K562 (cell line): ENCODE results near the gene KRT36. TPM values are rescaled to one million over a fixed set of nuclear protein-coding genes. Genes with fewer than 3 reads are reported as not detected.

Source experiments
- ATAC-seq: fragments of 200-7000 bp; cut with Tn5 transposase; 3 replicates; pipeline ENCODE4 v1.9.1; 2020; ENCODE audit warnings: moderate library complexity
- BruUV-seq: library from RNA; stranded (reverse); fragments of 400-500 nt; replicated peaks from 2 replicates; lab custom pipeline; 2021; lab: Mats Ljungman, UMichigan
- CTCF ChIA-PET: fragments of 300-600 bp; formaldehyde crosslinking; extraction: SDS; loops from one replicate; lab custom pipeline; 2021; ENCODE audit warnings: low intra/inter-chr PET ratio; lab: Yijun Ruan, JAX
- POLR2A ChIA-PET: fragments of 300-600, 350-650 bp; sonication (Branson Sonifier 250); formaldehyde crosslinking; extraction: SDS; loops from one replicate; lab custom pipeline; 2021; ENCODE audit warnings: antibody characterized with exemption, inconsistent platforms; lab: Yijun Ruan, JAX
- DNase-seq, 4 experiments: peaks; one replicate each; pipeline versions ENCODE4 v3.0.0 to v3.0.0-alpha.2; 2011 to 2018; ENCODE audit warnings: low spot score in 3 of 4, mixed read lengths in 3 of 4; ENCODE audit errors: extremely low read depth in 1 of 4
- FAIRE-seq: peaks from 2 replicates; lab custom pipeline; 2011; peaks lifted over from hg19 to GRCh38; lab: Jason Lieb, UNC
- H2AFZ ChIP-seq: 2 replicates; pipeline ENCODE4 v1.6.0; 2011; ENCODE audit warnings: low read depth, low read length, control low read depth, inconsistent platforms
- H3K27ac ChIP-seq: fragments of 200-600 bp; 3 replicates; pipeline ENCODE4 v1.8.0; 2011; ENCODE audit warnings: low read depth, mild to moderate bottlenecking, control low read depth, inconsistent platforms, low read length, moderate library complexity, mixed read lengths; ENCODE audit errors: extremely low read depth
- H3K27me3 ChIP-seq, 2 experiments: fragments of 300-600 bp in 1 of 2; 2 replicates in 1 of 2; 3 replicates in 1 of 2; pipeline versions ENCODE4 v1.6.0 to v1.8.0; 2011; ENCODE audit warnings: inconsistent platforms in 2 of 2, low read length in 2 of 2, mild to moderate bottlenecking in 1 of 2, mixed read lengths in 1 of 2, moderate library complexity in 1 of 2; ENCODE audit not compliant: control insufficient read depth in 2 of 2, insufficient read depth in 2 of 2
- H3K36me3 ChIP-seq: fragments of 300-600 bp; 3 replicates; pipeline ENCODE4 v1.8.0; 2011; ENCODE audit warnings: mild to moderate bottlenecking, low read length, inconsistent platforms; ENCODE audit not compliant: control insufficient read depth, insufficient read depth
- H3K4me1 ChIP-seq, 2 experiments: fragments of 200-600 bp in 1 of 2; replicated peaks in 1 of 2; 2 replicates in 1 of 2; 3 replicates in 1 of 2; pipeline versions ENCODE4 v1.5.1 to v1.8.0; 2011; ENCODE audit warnings: inconsistent platforms in 2 of 2, low read length in 2 of 2, mild to moderate bottlenecking in 1 of 2, mixed read lengths in 1 of 2, moderate library complexity in 1 of 2; ENCODE audit not compliant: control insufficient read depth in 2 of 2, insufficient read depth in 2 of 2
- H3K4me2 ChIP-seq: 2 replicates; pipeline ENCODE4 v1.6.1; 2011; ENCODE audit warnings: low read length, control low read depth, inconsistent platforms, mixed read lengths; ENCODE audit not compliant: insufficient read depth
- H3K4me3 ChIP-seq: fragments of 200-600 bp; sonication (generic), shearing (Covaris generic); 2 replicates; pipeline ENCODE4 v1.5.1; 2016; ENCODE audit warnings: control low read depth, inconsistent platforms
- H3K79me2 ChIP-seq: fragments of 200-600 bp; 3 replicates; pipeline ENCODE4 v1.8.0; 2011; ENCODE audit warnings: low read length, inconsistent platforms; ENCODE audit not compliant: control insufficient read depth, insufficient read depth
- H3K9ac ChIP-seq, 2 experiments: 2 replicates each; pipeline versions ENCODE4 v1.6.0 to v1.6.1; 2011; ENCODE audit warnings: low read depth in 2 of 2, low read length in 2 of 2, control low read depth in 1 of 2, inconsistent platforms in 1 of 2, mild to moderate bottlenecking in 1 of 2, mixed read lengths in 1 of 2; ENCODE audit not compliant: insufficient read depth in 1 of 2
- H3K9me1 ChIP-seq: one replicate; pipeline ENCODE4 v1.6.0; 2011; ENCODE audit warnings: inconsistent platforms, mild to moderate bottlenecking, low read length, moderate library complexity; ENCODE audit not compliant: control insufficient read depth, insufficient read depth
- H3K9me3 ChIP-seq: replicated peaks from 2 replicates; pipeline ENCODE4 v1.5.1; 2011; ENCODE audit warnings: low read depth, low read length, inconsistent platforms; ENCODE audit not compliant: control insufficient read depth, insufficient read depth
- H4K20me1 ChIP-seq: replicated peaks from 2 replicates; pipeline ENCODE4 v1.6.1; 2011; ENCODE audit warnings: low read length, inconsistent platforms, mixed read lengths; ENCODE audit not compliant: control insufficient read depth, insufficient read depth
- CCNT2 ChIP-seq: IDR thresholded peaks from 2 replicates; pipeline ENCODE4 v1.6.1; 2011; ENCODE audit warnings: borderline replicate concordance, low read depth, mild to moderate bottlenecking, moderate library complexity, mixed read lengths, low read length; ENCODE audit not compliant: insufficient read length; ENCODE audit errors: extremely low read depth
- ETS1 ChIP-seq: conservative IDR thresholded peaks from 2 replicates; pipeline ENCODE4 v1.6.1; 2011; ENCODE audit warnings: low read depth, mild to moderate bottlenecking, low read length; ENCODE audit not compliant: control insufficient read depth
- HNRNPK ChIP-seq: fragments of 200-400 bp; formaldehyde crosslinking; IDR thresholded peaks from one replicate; pipeline ENCODE4 v1.6.1; 2018; ENCODE audit warnings: mild to moderate bottlenecking, low read depth, low read length; ENCODE audit not compliant: poor library complexity, severe bottlenecking
- JUN ChIP-seq, 2 experiments: sonication (generic) in 1 of 2; formaldehyde crosslinking in 1 of 2; IDR thresholded peaks; 2 replicates each; pipeline versions ENCODE4 v1.6.1 to v1.8.0; 2012 to 2022; ENCODE audit warnings: borderline replicate concordance in 2 of 2, mild to moderate bottlenecking in 2 of 2, improper control_type of control experiment in 1 of 2, low read depth in 1 of 2, low read length in 1 of 2, missing genetic modification reagents in 1 of 2
- JUNB ChIP-seq: fragments of 450-650 bp; formaldehyde crosslinking; conservative IDR thresholded peaks from 2 replicates; pipeline ENCODE4 v1.4.0; 2020; ENCODE audit warnings: mild to moderate bottlenecking
- MAZ ChIP-seq, 2 experiments: fragments of 450-650 bp in 1 of 2; sonication (generic) in 1 of 2; formaldehyde crosslinking; IDR thresholded peaks in 1 of 2; conservative IDR thresholded peaks in 1 of 2; 2 replicates each; pipeline versions ENCODE4 v1.4.0 to v1.5.0; 2020; ENCODE audit warnings: mild to moderate bottlenecking in 1 of 2, missing genetic modification reagents in 1 of 2
- MBD2 ChIP-seq: sonication (generic); IDR thresholded peaks from 2 replicates; pipeline ENCODE4 v1.6.1; 2016; ENCODE audit warnings: low read depth, borderline replicate concordance
- NCOR1 ChIP-seq: fragments of 450-650 bp; IDR thresholded peaks from 2 replicates; pipeline ENCODE4 v1.6.1; 2016; ENCODE audit warnings: mild to moderate bottlenecking, moderate library complexity
- NFIX ChIP-seq: fragments of 250-450 bp; sonication (Bioruptor Pico); IDR thresholded peaks from 2 replicates; pipeline ENCODE4 v1.4.0; 2020; ENCODE audit warnings: low read depth, mild to moderate bottlenecking, moderate library complexity
- NKRF ChIP-seq: fragments of 450-650 bp; IDR thresholded peaks from 2 replicates; pipeline ENCODE4 v1.6.1; 2016; ENCODE audit warnings: borderline replicate concordance
- NR0B1 ChIP-seq: fragments of 450-650 bp; IDR thresholded peaks from one replicate; pipeline ENCODE4 v1.6.1; 2018; ENCODE audit warnings: mild to moderate bottlenecking, moderate library complexity; ENCODE audit not compliant: partially characterized antibody
- RAD51 ChIP-seq: fragments of 450-650 bp; IDR thresholded peaks from 2 replicates; pipeline ENCODE4 v1.7.1; 2016; ENCODE audit warnings: low read depth, mild to moderate bottlenecking, borderline replicate concordance
- SP1 ChIP-seq: sonication (generic); formaldehyde crosslinking; IDR thresholded peaks from 2 replicates; pipeline ENCODE4 v1.8.1; 2022; ENCODE audit warnings: mild to moderate bottlenecking, missing genetic modification reagents
- TFE3 ChIP-seq: fragments of 450-650 bp; formaldehyde crosslinking; IDR thresholded peaks from 2 replicates; pipeline ENCODE4 v1.4.0; 2020; ENCODE audit warnings: mild to moderate bottlenecking, mixed read lengths
- ZNF780A ChIP-seq: fragments of 250-450 bp; sonication (Bioruptor Pico); IDR thresholded peaks from 2 replicates; pipeline ENCODE4 v1.5.0; 2021; ENCODE audit warnings: mild to moderate bottlenecking
- ZSCAN32 ChIP-seq: fragments of 450-650 bp; formaldehyde crosslinking; IDR thresholded peaks from 2 replicates; pipeline ENCODE4 v1.4.0; 2020; ENCODE audit warnings: mild to moderate bottlenecking, moderate library complexity
- WGBS: fragments of 100-300 bp; shearing (Covaris generic); methylation state at CpG from one replicate; pipeline ENCODE4 v1.1.6; 2016; ENCODE audit warnings: low coverage, mixed read lengths; ENCODE audit not compliant: insufficient coverage; ENCODE audit errors: missing lambda C conversion rate; 5-methylcytosine and 5-hydroxymethylcytosine counted together
- in situ Hi-C: fragments of 300-500 bp; cut with MboI; formaldehyde crosslinking; loops from 4 replicates; pipeline ENCODE4 v1.15.0; 2018; ENCODE audit warnings: inconsistent platforms, mixed read lengths
- intact Hi-C: fragments of 100-400 bp; cut with micrococcal nuclease; formaldehyde crosslinking; loops from 2 replicates; pipeline ENCODE4 v1.14.2; 2022
- polyA plus RNA-seq, 8 experiments: library from polyadenylated mRNA; depleted of rRNA in 4 of 8; stranded (reverse) in 5 of 8; unstranded in 3 of 8; fragments of >200 nt; fragmentation: Nextera tagmentation in 2 of 8; fragmentation: Illumina TruSeq in 1 of 8; extraction: Ambion mirVana in 2 of 8; extraction: Trizol in 1 of 8; gene quantifications; 2 replicates each; pipeline versions ENCODE4 v1.2.1 to v1.2.3, GENCODE V29; 2011 to 2014; ENCODE audit warnings: inconsistent platforms in 1 of 8, missing spikeins in 1 of 8
- total RNA-seq, 7 experiments: library from RNA; depleted of rRNA in 6 of 7; stranded (reverse); fragments of >200 nt in 6 of 7; fragmentation: Illumina TruSeq in 2 of 7; extraction: Trizol in 2 of 7; gene quantifications; 2 replicates each; pipeline versions ENCODE4 v1.2.1 to v1.2.3, GENCODE V29; 2011 to 2021; ENCODE audit warnings: low replicate concordance in 1 of 7

Gene KRT36
- total and polyA plus RNA-seq, 9 of the 15 experiments (the other 6 are each of a cell fraction or from before 2014, with no cell fraction given), result 0.04 TPM; not detected in 8

- Histone ChIP-seq H2AFZ (no peak overlapping the region), H3K9me3 (no peaks in the 10 kb centered on the region), H3K9ac (no peak overlapping the region), H3K9me1 (no peaks in the 10 kb centered on the region), H3K27me3 (peaks cover 4 to 43% of the 10 kb centered on the region in 2 experiments; a peak in 4 of 5 replicates), H3K4me3 (no peak overlapping the region), H3K27ac (no peak overlapping the region), H3K4me2 (no peak overlapping the region), H4K20me1 (no peaks in the 10 kb centered on the region), H3K79me2 (no peaks in the 10 kb centered on the region), H3K36me3 (no peaks in the 10 kb centered on the region), H3K4me1 (no peaks in the 10 kb centered on the region)
- CTCF ChIA-PET, result no interaction called here
- in situ Hi-C loops, result no loop called here
- FAIRE-seq (no peak), ATAC-seq (no peak), DNase-seq (no peak)
- WGBS, result 0% methylated on average over 7 of the region's 7 CpGs
- intact Hi-C loops, result no loop called here
- no TSS peak for BruUV-seq
- POLR2A ChIA-PET, result interaction anchor here (0.7 kb wide), 1 partner anchor 586 kb away, joined by 3 read pairs; no protein-coding TSS in a partner anchor
- no peak for TF ChIP-seq JUNB (CRISPR knock-in tag)
- TF ChIP-seq CCNT2, result no peak
- no peak for TF ChIP-seq NR0B1
- no peak for TF ChIP-seq SP1 (CRISPR knock-in tag)
- no peak for TF ChIP-seq TFE3 (CRISPR knock-in tag)
- TF ChIP-seq HNRNPK, result no peak
- no peak for TF ChIP-seq ZSCAN32
- no peak for TF ChIP-seq NCOR1
- no peak for TF ChIP-seq MBD2
- no peak for TF ChIP-seq JUN (IDR thresholded peaks at IDR 0.05; ENCODE audit: borderline replicate concordance, low read depth, low read length)
- no peak for TF ChIP-seq JUN (CRISPR knock-in tag; IDR thresholded peaks at IDR 0.05; ENCODE audit: borderline replicate concordance)
- no peak for TF ChIP-seq ETS1
- no peak for TF ChIP-seq MAZ (CRISPR knock-in tag; conservative IDR thresholded peaks at IDR 0.05 in 1 of 2, IDR thresholded peaks at IDR 0.05 in 1 of 2)
- no peak for TF ChIP-seq NKRF
- TF ChIP-seq ZNF780A, result no peak
- TF ChIP-seq NFIX (CRISPR knock-in tag), result no peak
- TF ChIP-seq RAD51, result no peak
Measured at GRCh38 chr17:41437254-41437653, 52.5 kb downstream of the KRT36 start.
